AG20443 (cell line): ENCODE results near the gene FCRLA.
"Not testable (repeated sequence)": the region's sequence is repeated elsewhere in the genome, so short reads cannot be mapped to it uniquely, and the experiment has no call there.

Experiments
- DNase-seq: peaks from one replicate; pipeline ENCODE4 v3.0.0; 2012; ENCODE audit warnings: low spot score, mixed read lengths

Gene FCRLA

DNA sequence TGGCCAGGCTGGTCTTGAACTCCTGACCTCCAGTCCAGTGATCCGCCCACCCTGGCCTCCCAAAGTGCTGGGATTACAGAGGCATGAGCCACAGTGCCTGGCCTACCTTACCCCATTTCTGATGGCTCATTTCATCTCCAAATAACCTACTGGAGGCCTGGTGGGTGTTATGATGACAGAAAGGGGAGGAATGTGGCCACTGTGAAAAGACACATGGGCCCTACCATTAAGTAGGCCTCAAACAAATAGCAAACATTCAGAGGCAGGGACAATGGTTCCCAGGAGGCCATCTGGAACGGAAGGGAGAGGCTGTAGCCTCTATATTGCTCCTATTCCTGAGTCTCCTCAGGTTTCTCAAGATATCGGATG, 932 bp upstream of the FCRLA start:
- DNase-seq, result peak; percentile 40

DNA sequence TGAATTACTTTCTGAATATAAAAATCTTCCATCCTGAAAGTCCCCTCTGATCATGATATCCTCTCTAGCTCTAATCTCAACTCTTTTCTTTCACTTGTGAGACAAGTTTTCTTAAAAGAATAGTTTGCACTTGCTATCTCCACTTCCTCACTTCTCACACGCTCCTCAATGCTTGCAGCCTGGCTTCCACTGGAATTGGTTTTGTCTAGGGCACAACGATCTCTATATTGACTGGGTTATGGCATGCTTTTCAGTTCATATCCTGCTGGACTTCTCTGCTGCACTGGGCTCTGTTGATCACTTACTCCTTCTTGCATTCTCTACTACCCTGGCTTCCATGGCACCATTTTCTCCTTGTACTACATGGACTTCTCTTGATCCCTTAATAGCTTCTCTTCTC, 474 bp downstream of the FCRLA start:
- DNase-seq, result no peak

DNA sequence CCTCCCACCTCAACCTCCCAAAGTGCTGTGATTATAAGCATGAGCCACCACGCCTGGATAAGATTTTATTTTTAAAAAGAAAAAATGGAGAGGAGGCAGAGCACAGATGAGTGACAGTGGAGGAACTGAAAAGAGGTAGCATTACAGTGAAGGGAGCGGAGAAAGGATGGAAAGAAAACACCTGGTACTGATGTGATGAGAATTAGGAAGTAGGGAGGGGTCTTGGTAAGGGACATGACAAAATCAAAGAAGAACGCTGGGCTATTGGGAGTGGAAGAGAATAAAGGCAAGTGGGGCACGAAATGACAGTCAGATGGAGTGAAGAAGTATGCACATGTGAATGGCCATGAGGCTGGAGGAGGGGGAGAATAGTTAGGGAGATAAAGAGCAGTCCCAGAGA, 2.3 kb downstream of the FCRLA start:
- DNase-seq, result no peak

DNA sequence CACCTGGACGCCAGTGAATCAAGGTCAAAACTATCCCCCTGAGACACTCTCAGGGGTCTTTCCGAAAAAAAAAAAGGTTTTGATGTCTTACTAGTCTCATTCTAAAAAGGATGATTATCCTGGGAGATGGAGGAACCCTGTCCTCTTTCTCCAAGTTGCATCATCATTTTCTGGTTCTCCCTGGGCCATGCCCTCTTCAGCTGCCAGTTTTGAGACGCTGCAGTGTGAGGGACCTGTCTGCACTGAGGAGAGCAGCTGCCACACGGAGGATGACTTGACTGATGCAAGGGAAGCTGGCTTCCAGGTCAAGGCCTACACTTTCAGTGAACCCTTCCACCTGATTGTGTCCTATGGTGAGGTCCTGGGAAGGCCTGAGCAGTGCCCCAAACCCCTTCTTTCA, 3.5 kb downstream of the FCRLA start:
- no peak for DNase-seq

DNA sequence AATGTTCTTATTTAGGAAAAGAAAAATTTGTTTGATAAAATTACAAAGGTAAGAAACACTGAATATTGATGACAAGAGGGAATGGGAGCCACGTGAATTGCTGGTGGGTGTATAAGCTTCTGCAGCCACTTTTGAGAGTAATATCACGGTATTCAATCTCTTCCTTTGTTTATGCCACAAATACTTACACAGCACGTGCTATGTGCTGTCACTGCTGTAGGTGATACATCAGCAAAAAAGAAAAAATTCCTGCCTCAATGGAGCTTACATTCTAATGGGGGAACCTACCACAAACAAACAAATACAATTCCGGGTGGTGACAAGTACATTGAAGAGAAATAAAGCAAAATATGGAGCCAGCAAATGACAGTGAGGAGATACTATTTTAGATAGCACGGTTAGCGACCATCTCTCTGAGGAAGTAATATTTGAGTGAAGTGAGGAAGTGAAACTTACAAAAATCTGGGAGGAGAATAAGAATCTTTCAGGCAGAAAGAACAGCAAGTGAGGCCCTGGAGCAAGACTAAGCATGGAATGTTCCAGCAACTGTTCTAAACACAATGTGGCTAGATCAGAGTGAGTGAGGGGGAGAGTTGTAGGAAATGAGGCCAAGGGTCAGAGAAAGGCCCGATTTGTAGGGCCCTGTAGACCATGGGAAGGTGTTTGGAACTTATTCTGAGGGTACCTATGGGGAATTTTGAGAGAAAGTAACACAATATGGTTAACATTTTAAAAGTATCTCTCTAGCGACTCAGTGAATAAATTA, 11.7 kb downstream of the FCRLA start:
- DNase-seq, result no peak

DNA sequence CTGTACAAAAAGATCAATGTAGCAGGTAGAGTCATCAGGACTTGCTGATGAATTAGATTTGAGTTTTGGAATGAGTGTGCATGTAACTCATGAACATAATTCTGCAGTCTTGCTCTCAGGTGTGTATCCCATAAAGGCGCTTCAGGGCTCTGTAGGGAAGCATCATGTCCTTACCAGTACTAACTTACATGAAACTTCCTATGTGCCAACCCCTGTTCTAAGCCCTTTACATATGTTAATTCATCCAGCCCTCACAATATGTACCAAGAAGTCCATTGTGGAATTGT, 12.2 kb downstream of the FCRLA start:
- DNase-seq, result no peak

DNA sequence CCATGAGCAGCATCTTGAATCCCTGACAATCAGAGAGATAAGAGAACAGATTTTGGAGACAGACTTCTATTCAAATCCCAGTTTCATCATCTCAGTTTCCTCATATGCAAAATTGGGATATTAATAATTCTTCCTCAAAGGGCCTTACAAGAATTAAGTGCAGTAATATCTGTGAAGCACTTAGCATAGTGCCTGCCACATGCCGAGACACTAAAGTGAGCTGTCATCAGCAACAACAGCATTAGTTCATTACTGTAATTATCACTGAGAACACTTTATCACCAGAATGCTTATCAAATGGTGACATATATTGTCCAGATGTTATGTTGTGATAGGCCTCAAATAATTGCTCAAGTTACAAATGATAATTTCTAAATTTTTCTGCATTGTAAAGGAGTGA, 13.4 kb downstream of the FCRLA start:
- DNase-seq, result no peak

DNA sequence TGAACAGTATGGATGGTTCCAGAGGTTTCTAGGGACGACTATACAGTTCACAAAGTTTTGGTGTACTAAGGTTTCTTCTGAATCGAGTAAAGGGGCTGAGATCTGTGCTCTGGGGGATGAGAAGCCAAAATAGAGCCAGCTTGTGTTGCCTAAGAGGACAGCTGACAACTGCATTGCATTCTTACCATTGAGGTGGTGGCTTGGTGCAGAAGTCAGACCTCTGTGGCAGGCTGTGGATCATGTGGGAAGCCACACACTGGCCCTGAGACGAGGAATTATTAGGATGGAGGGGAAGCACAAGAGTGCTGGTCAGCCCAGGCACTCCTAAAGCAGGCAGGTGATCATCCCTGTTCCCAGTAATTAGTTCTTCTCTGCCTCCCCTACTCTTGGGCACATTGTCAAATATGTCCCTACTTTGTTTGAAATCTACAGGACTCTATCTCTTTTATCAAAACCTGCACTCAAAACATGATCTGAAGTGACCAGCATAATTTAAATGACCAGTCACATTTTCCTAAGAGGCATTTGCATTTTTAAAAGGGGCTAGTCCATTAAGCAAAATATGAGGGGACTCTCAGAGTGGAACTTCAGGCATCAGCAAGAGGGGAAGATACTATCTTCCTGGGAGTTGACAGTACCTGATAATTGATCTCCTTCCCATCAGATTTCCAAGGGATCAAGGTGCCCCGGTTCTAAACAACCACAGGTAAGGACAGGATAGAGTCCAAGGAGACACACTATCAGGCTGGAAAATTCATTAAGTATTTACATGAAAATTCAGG, 14.1 kb downstream of the FCRLA start, which contains the start of gene FCRLB:
Gene FCRLB, plus strand, starts transcription at position 589 of the 782 bp plus-strand sequence. CDS start 1,129 bp downstream, outside the sequence.
- DNase-seq, result no peak

DNA sequence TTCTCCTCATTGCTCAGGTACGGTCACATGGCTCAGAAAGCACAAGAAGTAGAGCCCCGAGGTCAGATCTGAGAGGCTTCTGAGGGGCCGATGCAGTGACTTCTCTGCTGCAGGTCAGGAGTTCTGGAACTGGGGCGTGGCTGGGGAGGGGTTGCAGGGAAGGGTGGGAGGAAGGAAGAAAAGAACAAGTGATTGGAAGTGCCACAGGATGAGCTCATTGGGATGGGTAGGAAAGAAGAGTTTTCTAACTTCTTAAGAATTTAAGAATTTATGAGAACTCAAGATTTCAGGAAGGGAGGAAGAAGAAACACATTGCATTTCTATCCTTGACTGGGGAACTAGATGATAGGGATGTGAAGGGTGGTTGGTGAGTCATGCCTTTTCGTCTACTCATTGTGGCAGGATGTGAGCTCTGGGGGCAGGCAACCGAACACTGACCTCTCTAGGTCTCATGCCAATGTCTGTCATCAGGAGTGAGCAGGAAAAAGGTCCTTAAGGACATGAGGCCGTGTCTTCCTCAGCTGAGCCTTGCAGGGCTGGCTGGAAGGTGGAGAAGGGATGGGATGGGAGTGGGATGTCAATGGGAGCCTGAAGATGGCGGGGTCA, 14.8 kb downstream of the FCRLA start:
- peak; percentile 76 for DNase-seq

DNA sequence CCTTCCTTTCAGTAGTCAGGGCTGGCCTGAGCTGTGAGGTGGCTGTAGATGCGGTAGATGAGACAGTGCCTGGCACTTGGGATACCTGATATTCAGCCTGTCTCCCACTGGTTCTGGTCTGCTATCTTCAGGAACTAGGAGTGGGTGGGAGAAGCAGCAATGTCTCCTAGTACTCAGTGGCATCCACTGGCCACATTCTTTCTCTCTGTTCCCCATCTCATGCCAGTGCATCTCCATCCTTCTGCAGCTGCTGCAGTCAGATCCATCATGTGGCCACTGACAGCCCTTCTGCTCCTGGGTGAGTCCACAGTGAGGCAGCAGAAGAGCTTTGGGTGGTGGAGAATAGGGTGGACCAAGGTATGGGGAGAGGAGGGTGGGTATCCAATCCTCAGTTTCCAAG, 15.4 kb downstream of the FCRLA start:
- no peak for DNase-seq

DNA sequence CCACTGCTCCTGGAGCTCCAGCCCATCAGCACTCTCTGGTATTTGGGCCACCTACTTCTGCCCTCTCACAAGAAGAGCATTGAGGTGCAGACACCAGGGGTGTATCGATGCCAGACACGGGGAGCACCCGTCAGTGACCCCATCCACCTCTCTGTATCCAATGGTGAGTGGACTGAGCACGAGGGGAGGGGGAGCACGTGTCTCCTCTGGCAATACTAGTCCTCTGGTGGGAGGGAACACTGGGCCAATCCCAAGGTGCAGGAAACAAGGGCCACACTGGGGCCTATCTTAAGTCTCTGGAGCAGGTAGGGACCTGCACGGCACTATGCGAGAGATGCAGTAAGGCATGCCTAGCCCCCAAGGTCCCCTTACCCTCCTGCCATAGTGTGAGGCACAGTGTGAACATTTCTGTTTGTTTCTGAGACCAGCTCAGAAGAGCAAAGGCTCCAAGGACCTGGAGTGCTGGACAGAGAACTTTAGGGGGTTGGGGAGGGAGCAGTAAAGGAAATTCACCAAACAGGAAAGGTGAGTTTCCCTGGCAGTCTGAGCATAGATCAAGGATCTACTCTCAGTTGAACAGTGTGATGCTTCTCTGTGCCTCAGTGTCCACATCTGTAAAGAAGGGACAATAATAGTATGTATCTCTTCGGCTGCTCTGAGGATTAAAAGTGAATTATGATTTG, 16.6 kb downstream of the FCRLA start:
- no peak for DNase-seq

DNA sequence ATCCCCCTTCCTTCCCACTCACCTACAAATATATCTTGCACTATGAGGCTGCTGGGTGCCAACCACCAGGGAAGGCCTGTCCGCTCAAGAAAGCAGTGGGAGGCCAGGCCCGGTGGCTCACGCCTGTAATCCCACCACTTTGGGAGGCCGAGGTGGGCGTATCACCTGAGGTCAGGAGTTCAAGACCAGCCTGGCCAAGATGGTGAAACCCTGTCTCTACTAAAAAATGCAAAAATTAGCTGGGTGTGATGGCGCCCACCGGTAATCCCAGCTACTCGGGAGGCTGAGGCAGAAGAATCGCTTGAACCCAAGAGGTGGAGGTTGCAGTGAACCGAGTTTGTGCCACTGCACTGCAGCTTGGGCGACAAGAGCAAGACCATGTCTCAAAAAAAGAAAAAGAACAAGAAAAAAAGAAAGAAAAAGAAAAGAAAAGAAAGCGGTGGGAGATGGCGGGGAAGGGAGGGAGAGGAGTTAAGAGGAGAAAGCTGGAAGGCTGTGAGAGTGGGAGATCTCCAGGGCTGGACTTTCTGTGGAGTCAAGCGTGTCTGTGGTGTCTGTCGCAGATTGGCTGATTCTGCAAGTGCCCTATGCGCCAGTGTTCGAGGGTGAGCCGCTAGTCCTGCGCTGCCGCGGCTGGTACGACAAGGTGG, 18.4 kb downstream of the FCRLA start:
- DNase-seq, result not testable (repeated sequence)

DNA sequence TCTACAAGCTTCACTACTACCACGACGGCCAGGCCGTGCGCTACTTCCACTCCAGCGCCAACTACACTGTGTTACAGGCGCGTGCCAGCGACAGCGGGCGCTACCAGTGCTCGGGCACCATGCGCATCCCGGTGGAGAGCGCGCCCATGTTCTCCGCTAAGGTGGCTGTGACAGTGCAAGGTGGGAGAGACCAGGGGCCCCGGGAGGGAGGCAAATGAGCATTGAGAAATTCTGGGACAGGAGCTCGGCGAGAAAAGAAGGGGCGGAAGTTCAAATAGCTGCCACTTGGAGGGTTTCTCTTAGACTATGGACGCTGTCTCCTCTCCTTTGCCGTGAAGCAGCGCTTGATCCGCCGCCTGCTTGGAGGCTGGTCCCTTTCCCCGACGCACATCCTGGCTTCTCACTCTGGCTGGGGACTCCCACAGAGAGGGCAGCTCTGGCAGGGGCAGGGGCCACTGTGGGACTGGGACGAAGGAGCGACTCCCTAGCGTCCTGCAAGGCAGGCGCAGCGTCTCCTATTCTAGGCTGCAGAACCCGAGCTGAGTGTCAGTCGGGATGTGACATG, 19.0 kb downstream of the FCRLA start:
- DNase-seq, result peak; percentile 39

DNA sequence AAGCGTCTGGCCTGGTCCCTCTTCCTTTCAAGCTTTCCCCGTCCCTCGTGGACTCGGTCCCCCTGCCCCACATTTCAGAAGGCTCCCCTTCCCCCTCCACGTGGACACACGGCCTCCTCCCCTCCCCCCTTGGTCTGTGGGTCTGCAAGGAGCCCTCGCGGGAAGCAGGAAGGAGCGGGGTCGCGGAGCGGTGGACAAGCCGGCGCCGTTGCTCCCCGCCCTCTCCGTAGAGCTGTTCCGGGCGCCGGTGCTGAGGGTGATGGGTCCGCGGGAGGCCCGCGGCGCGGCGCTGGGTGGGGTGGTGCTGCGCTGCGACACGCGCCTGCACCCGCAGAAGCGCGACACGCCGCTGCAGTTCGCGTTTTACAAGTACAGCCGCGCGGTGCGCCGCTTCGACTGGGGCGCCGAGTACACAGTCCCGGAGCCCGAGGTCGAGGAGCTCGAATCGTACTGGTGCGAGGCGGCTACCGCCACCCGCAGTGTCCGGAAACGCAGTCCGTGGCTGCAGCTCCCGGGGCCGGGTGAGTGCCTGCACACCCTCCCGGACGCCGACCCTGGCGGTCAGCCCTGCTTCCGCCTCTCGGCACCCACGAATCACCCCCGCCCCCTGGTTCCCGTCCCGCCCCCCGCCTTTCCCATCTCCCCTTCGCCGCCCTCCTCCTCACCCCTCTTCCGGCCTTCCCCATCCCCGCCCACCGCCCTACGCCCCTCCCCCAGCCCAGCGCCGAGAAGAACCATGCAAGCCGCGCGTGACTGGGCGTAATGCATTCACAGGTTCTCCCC, 19.6 kb downstream of the FCRLA start:
- DNase-seq, result peak; percentile 79

DNA sequence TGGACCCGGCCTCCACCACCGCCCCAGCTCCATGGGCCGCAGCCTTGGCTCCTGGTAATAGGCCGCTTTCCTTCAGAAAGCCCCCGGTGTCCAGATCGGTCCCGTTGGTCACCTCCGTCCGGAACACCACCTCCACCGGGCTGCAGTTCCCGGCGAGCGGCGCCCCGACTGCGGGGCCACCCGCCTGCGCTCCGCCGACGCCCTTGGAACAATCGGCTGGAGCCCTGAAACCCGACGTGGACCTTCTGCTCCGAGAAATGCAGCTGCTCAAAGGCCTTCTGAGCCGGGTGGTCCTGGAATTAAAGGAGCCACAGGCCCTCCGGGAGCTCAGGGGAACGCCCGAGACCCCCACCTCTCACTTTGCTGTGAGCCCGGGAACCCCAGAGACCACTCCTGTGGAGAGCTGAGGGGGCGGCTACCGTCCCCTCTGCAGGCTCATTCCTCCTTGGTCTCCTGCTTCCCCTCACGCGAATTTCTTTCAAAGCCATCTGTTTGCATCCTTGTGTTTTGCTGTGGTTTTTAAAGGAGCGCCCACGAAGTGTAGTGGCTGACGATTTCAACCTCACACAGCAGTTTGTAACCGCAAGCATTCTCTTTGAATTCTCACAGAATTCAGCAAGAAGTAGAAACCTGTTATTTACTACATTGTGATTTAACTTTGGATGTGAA, 20.4 kb downstream of the FCRLA start:
- DNase-seq, result peak; percentile 68

DNA sequence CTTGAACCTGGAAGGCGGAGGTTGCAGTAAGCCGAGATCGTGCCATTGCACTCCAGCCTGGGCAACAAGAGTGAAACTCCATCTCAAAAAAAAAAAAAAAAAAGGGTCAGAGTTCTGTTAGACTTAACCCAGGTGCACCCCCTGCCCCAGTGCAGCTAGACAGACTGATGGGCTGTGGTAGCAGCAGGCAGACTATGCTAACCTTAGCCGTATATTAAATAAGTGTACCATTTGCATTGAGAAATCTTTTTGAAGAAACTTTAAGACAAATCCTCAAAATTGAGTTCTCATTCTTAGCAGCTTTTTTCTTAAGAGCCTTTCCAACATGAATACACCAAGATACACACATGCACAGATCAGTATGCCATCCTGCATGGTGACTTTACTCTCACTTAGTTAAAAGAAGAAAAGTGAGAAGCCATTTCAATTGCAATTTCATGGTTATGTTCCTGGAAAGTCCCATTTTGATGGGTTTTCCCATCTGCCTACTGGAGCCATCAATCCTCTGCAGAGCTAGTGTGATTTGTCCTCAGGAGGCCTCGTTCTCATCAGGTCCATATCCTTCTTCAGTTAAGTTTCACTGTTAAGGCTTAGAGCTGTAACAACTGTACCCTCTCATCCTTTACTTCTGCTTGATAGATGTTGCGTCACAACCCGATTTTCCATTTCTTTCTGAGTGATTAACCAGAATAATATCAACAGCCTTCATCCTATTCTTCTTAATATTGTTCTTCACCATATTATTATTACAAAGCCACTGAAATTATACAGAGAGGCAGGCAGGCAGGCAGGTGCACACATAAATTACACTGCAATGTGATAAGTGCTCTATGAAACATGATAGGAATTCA, 21.6 kb downstream of the FCRLA start:
- no peak for DNase-seq

DNA sequence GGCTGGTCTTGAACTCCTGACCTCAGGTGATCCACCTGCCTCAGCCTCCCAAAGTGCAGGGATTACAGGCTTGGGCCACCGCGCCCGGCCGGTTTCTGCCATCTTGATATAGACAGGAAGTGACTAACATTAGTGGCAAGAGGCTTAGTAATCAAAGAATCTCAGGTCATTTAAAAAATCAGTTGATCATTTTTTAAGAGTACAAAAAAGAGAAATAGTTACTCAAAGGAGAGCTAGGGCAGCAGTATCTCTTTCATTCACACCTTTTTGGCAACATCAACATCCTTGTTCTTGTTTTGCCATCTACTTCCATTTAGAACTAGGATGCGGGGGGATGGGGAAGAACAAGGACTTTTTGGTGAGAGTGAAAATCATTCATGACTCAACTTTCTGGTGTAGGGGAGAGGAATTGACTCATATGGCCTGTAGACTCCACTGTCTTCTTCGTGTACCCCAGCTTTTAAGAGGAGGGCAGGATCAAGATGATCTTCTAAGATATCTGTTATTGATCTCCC, 23.1 kb downstream of the FCRLA start:
- DNase-seq, result peak; percentile 37

DNA sequence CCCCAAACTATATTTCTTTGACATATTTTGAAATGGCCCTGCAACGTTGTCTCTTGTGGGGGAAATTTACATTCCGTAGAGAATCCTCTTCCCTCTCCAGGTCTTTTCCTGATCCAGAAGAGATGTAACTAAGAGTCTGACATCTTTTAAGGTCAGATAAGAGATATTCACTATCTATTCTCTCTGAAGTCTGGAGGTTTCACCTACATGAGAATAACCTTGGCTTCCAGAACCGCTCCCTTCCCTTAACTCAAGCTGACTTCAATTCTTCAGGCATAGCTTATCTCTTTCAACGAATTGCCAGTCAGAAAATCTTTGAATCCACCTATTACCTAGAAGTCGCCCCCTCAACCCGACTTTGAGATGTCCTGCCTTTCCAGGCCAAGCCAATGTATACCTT, 24.2 kb downstream of the FCRLA start:
- no peak for DNase-seq

DNA sequence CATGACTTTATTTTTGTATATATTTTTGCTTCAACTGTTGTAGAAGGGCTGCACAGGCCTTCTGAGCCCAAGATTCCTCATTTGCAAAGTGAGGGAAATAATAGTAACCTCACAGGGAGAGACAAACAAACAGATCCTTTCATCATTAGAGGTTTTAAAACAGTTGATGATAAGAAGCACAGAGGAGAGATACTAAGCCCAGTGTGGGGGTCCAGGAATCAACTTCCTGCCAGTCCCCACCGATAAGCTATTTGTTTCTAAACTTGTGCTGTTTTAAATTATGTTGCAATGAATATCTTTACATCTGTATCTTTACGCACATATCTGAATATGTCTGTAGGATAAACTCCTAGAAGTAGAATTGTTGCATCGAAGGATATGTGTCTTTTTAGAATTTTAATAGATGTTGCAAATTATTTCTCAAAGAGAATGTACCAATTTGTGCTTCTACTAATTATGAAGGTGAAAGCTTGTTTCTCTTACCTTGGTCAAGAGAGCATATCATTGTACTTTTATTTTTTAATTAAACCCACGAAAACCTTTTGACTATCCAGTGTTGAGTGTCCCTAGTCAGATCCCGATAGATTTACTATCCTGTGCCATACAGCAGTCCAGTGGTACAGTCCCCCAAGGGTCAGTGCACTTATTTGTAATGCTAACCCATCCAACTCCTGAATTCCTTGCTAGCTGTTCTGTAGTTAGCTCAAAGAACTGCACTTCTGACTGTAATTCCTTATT, 25.1 kb downstream of the FCRLA start:
- DNase-seq, result no peak
